AG10803 (cell line): Measurements from ENCODE around the gene GAS2.
A peak's percentile ranks its signal among the peaks of the same experiment; 100 is the strongest.

Source experiments
- DNase-seq: peaks from one replicate; pipeline ENCODE4 v3.0.0; 2010; ENCODE audit warnings: low read depth
- H3K4me3 ChIP-seq: 2 replicates; pipeline ENCODE4 v1.5.1; 2011; ENCODE audit warnings: mild to moderate bottlenecking, low read length, control low read depth
- TF ChIP-seq, protein P1 (sequence below): conservative IDR thresholded peaks from 2 replicates; pipeline ENCODE4 v1.5.1; 2011; ENCODE audit warnings: mild to moderate bottlenecking, low read length, control low read depth, inconsistent platforms

Gene GAS2

DNA sequence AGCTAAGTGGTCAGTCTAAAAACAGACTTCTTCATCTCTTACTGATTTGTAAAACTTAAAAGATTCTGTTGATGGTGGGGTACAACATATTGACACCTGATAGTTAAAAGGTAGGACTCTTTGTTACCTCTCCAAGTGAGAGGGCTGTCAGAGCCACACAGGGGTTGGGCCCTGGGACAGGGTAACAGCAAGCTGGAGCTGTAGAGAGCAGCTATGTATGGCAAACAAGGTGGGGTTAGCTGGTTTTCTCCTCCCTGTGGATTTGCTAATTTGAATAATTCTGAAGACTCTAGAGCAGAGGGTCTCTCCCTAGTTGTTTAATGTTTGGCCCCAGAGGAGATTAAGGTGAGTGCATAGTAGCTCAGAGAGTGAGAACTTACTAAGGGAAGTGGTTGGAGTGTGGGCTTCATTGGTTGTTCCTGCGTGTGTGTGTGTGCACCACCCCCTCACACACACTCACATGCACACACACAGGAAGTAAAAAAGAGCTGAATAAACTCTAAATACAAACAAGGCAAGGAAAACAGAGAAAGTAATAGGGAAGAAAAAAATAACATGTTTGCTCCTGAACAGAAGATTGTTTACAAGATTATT is 9.2 kb upstream of the GAS2 start:
- TF ChIP-seq, protein P1, sequence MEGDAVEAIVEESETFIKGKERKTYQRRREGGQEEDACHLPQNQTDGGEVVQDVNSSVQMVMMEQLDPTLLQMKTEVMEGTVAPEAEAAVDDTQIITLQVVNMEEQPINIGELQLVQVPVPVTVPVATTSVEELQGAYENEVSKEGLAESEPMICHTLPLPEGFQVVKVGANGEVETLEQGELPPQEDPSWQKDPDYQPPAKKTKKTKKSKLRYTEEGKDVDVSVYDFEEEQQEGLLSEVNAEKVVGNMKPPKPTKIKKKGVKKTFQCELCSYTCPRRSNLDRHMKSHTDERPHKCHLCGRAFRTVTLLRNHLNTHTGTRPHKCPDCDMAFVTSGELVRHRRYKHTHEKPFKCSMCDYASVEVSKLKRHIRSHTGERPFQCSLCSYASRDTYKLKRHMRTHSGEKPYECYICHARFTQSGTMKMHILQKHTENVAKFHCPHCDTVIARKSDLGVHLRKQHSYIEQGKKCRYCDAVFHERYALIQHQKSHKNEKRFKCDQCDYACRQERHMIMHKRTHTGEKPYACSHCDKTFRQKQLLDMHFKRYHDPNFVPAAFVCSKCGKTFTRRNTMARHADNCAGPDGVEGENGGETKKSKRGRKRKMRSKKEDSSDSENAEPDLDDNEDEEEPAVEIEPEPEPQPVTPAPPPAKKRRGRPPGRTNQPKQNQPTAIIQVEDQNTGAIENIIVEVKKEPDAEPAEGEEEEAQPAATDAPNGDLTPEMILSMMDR, result no peak
- no peak overlapping the region for H3K4me3 ChIP-seq
- no peak for DNase-seq

- TF ChIP-seq, protein P1, result no peak
Measured at GRCh38 chr11:22659783-22660182, 6.6 kb upstream of the GAS2 start.

DNA sequence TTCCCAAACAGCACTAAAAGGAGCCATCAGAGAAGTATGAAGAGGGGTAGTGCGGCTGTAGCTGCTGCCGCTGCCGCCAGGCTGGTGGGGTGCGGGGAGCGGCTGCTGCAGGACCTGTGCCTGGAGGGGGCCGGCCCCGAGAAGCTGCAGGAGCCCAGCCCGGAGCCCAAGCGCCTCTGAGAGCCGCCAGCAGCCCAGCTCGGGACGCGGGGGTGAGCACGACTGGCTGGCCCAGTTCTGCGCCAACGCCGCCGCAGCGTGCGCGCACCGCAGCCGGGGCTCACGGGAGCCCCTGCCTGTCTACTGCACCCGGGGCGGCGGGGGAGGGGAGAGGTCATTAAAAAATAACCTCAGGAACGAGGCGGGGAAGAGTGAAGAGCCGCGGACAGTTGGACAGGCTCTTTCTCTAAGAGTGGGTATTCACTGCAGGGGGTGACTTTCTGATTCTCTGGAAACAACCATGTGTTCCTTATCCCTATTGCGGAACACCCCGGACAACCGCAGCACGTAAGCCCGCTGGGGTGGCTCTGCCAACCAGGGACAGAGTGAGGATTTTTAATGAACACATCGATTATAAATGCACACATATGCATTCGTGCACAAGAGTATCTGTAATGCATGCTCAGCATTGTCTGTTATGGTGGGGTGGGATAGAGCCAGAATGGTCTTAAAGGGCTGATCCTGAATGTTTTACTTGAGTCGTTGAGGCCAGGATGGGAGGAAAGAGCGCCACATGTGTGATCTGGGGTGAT is 453 bp downstream of the GAS2 start:
- peak overlapping the region; percentile 25; the same call in 1 of the 2 replicates for H3K4me3 ChIP-seq

More at GRCh38 chr11:22659783-22660182, 6.6 kb upstream of the GAS2 start:
- H3K4me3 ChIP-seq, result no peak overlapping the region
- no peak for DNase-seq

DNA sequence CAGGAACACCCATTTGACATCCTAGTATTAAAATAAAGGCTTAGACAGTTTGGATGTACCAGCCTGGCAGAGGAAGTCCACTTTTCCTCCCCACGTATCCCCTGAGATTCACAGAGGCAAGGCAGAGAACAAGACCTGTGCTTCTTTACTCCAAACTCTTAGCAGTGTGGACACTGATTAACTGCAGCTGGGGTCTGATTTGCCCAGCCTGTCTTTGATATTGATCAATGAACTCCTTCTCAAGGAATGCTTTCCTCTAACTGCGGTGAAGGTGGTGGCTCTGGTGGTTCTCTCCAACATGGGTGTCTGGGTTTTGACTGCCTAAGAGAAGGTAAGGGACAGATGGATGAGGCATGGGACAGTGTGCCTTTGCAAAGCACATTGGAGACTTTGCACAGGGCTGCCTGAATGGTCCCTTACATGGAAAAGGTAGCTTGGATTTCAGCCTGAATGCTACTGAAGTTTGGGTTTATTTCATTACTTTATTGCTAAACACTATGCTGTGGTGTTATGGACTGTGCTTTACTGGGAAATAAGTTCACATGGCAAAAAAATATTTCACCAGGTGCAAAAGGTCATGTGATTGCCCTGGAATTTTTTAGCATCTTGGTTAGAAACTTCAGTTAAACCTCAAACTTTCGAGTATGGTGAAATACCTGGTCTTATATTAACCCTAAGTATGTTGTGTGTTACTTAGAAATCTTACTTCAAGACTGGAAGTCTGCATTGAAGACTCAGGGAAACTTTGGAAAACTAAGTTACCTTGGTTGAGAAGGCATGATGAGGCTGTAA is 1.8 kb downstream of the GAS2 start:
- no peak overlapping the region for H3K4me3 ChIP-seq
- TF ChIP-seq, protein P1, result no peak
- no peak for DNase-seq

More for the DNA sequence above, 453 bp downstream of the GAS2 start:
- no peak for DNase-seq
- TF ChIP-seq, protein P1, result no peak

DNA sequence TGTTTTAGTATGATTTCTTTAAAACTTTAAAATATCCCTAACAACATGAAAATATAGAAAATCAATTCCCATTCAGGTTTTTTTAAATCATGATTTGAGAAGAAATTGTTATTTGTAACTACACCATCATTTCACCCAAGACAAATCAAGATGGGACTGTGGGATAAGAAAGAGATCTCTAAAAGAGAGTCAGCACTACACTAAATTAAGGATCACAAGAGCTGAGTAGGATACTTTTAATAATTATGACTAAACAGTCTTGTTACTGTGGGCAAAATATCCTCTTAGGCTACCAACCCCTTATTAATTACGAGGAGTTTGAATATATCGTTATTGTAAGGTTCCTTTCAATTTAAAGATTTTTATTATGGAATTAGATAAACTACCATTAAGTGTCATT is 3.0 kb downstream of the GAS2 start:
- DNase-seq, result no peak
- TF ChIP-seq, protein P1, result no peak
- H3K4me3 ChIP-seq, result no peak overlapping the region

GRCh38 chr11:22670830-22671229 is 4.4 kb downstream of the GAS2 start:
- TF ChIP-seq, protein P1, result no peak
- no peak for DNase-seq
- no peak overlapping the region for H3K4me3 ChIP-seq
